Measurements from ENCODE around the gene PPP1R12C. TPM values are rescaled to one million over a fixed set of nuclear protein-coding genes. Genes with fewer than 3 reads are reported as not detected.

PPP1R12C gene
- total RNA-seq, 2 donors from 2014 or later, result 98.2 to 107 TPM

DNA sequence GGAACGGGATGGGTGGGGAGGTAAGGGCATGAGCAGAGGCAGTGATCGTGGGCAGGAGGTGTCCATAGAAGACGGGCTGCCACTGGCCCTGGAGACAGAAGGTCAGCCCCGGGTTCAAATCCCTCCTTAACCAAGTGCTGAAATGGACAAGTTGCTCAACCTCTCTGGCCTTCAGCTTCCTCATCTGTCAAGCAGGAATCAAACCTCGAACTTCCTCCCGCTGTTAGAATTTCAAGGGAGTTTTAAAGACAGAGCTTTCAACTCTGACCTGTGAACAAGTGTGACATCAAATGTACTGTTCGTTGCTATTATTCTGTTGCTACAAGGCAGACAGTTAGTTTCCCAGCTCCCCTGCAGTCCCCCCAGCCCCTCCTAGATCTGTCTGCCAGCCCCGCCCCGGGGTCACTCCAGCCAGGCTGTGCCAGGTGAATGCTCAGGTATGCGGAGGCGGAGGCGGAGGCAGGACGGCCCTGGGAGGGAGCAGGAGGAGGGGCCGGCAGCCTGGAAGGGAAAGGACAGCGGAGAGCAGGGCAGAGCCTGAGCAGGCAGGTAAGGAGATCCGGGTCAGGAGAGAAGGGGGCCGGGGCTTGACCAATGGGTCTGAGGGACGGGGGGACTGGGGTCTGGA, 42.0 kb downstream of the PPP1R12C start, which contains the start of gene EPS8L1:
TSS of gene EPS8L1 (plus strand) at position 499 of the 628 bp plus-strand sequence. CDS start 576 bp downstream, outside the sequence.
- Mint-ChIP-seq H3K9me3 (peaks cover 3% of the 10 kb centered on the region), H3K4me1 (peaks cover 8% of the 10 kb centered on the region), H3K4me3 (peak within 1 kb of the TSS; percentile 54), H3K27ac (peak within 1 kb of the TSS; percentile 64), H3K27me3 (ENCODE audit: insufficient read depth) (peaks cover 74% of the 10 kb centered on the region), H3K36me3 (ENCODE audit: low read depth) (peaks cover 5% of the 10 kb centered on the region)
- peak within 1 kb of the TSS; percentile 67 for H3K4me3 ChIP-seq (ENCODE audit: low read length)
- H3K9me3 ChIP-seq (ENCODE audit: control insufficient read depth, low read length), result no peaks in the 10 kb centered on the region
- peak; percentile 97 for DNase-seq
- no peaks in the 10 kb centered on the region for H3K4me1 ChIP-seq (ENCODE audit: control insufficient read depth, insufficient read depth, low read length)
- no peak within 1 kb of the TSS for H3K9ac ChIP-seq (ENCODE audit: extremely low read depth, low read length, poor library complexity, severe bottlenecking)
- TF ChIP-seq, protein P1, sequence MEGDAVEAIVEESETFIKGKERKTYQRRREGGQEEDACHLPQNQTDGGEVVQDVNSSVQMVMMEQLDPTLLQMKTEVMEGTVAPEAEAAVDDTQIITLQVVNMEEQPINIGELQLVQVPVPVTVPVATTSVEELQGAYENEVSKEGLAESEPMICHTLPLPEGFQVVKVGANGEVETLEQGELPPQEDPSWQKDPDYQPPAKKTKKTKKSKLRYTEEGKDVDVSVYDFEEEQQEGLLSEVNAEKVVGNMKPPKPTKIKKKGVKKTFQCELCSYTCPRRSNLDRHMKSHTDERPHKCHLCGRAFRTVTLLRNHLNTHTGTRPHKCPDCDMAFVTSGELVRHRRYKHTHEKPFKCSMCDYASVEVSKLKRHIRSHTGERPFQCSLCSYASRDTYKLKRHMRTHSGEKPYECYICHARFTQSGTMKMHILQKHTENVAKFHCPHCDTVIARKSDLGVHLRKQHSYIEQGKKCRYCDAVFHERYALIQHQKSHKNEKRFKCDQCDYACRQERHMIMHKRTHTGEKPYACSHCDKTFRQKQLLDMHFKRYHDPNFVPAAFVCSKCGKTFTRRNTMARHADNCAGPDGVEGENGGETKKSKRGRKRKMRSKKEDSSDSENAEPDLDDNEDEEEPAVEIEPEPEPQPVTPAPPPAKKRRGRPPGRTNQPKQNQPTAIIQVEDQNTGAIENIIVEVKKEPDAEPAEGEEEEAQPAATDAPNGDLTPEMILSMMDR (conservative IDR thresholded peaks at IDR 0.05), result no peak
- no peaks in the 10 kb centered on the region for H3K36me3 ChIP-seq (ENCODE audit: control insufficient read depth, insufficient read depth, low read length)
- H3K27me3 ChIP-seq (ENCODE audit: control insufficient read depth, insufficient read depth, low read length, poor library complexity, severe bottlenecking), result peaks cover 14% of the 10 kb centered on the region
- H3K27ac ChIP-seq (ENCODE audit: low read depth, low read length), result no peak within 1 kb of the TSS
- WGBS, 2 experiments (ENCODE audit: insufficient coverage in 1 of 2, insufficient read length in 1 of 2), result 40 to 44% methylated on average over 12 to 18 of the region's 18 CpGs

DNA sequence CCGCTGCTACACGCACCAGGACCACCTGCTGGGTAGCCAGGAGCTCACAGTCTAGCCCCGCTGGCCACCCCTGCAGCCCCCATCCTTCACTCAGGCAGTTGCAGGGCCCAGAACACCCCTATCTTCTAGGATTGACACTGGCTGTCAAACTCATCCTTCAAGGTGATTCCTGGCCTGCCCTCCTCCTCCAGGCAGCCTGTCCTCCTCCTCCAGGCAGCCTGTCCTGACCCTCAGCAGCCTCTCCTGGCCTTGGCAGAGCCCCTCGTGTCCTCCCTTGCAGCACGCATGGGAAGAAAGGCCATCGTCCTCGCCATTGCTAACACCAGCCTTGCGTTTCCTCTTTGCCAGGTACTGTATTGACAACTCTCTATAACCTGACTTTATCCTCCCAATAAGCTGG, 45.5 kb downstream of the PPP1R12C start:
- no peak overlapping the region for H3K27ac Mint-ChIP-seq

DNA sequence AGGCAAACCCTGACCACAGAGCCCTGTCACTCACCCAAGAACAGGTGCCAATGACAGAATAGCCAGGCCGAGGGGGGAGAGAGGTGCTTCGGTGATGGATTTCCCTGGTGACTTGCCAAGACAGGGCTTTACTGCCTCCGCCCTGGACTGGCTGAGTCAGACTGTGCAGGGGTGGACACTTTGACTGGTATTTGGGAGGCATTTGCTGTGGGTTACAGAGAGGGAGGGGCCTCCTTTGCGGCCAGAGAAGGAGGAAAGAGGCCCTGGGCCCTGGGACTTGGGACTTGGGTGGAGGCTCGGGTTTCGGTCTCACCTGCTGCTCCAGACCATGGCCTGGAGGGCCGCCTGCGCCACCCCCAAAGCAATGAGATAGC, 46.3 kb downstream of the PPP1R12C start:
- 84 to 100% methylated on average over 1 to 8 of the region's 8 CpGs for WGBS, 2 experiments (ENCODE audit: insufficient coverage in 1 of 2, insufficient read length in 1 of 2)
- Histone ChIP-seq H3K36me3 (ENCODE audit: control insufficient read depth, insufficient read depth, low read length) (no peaks in the 10 kb centered on the region), H3K27me3 (ENCODE audit: control insufficient read depth, insufficient read depth, low read length, poor library complexity, severe bottlenecking) (peaks cover 23% of the 10 kb centered on the region), H3K9me3 (ENCODE audit: control insufficient read depth, low read length) (no peaks in the 10 kb centered on the region), H3K9ac (ENCODE audit: extremely low read depth, low read length, poor library complexity, severe bottlenecking) (no peak overlapping the region), H3K4me1 (ENCODE audit: control insufficient read depth, insufficient read depth, low read length) (peaks cover 2% of the 10 kb centered on the region), H3K4me3 (ENCODE audit: low read length) (no peak overlapping the region), H3K27ac (ENCODE audit: low read depth, low read length) (no peak overlapping the region)
- Mint-ChIP-seq H3K27me3 (ENCODE audit: insufficient read depth) (peaks cover 80% of the 10 kb centered on the region), H3K36me3 (ENCODE audit: low read depth) (no peaks in the 10 kb centered on the region), H3K9me3 (peaks cover 3% of the 10 kb centered on the region), H3K4me3 (no peak overlapping the region), H3K4me1 (peaks cover 16% of the 10 kb centered on the region), H3K27ac (no peak overlapping the region)
- DNase-seq, result no peak
- TF ChIP-seq, protein P1 (conservative IDR thresholded peaks at IDR 0.05), result no peak

More for the DNA sequence above, 45.5 kb downstream of the PPP1R12C start:
- no peak overlapping the region for H3K27ac ChIP-seq (ENCODE audit: low read depth, low read length)
- H3K27me3 ChIP-seq (ENCODE audit: control insufficient read depth, insufficient read depth, low read length, poor library complexity, severe bottlenecking), result peaks cover 15% of the 10 kb centered on the region
- Mint-ChIP-seq H3K9me3 (peaks cover 3% of the 10 kb centered on the region), H3K4me3 (no peak overlapping the region), H3K36me3 (ENCODE audit: low read depth) (peaks cover under 1% of the 10 kb centered on the region), H3K27me3 (ENCODE audit: insufficient read depth) (peaks cover 76% of the 10 kb centered on the region), H3K4me1 (peaks cover 16% of the 10 kb centered on the region)
- H3K9me3 ChIP-seq (ENCODE audit: control insufficient read depth, low read length), result no peaks in the 10 kb centered on the region
- no peak overlapping the region for H3K9ac ChIP-seq (ENCODE audit: extremely low read depth, low read length, poor library complexity, severe bottlenecking)
- no peaks in the 10 kb centered on the region for H3K36me3 ChIP-seq (ENCODE audit: control insufficient read depth, insufficient read depth, low read length)
- WGBS, 2 experiments (ENCODE audit: insufficient coverage in 1 of 2, insufficient read length in 1 of 2), result 43 to 75% methylated on average over 3 to 8 of the region's 8 CpGs
- no peak overlapping the region for H3K4me3 ChIP-seq (ENCODE audit: low read length)
- H3K4me1 ChIP-seq (ENCODE audit: control insufficient read depth, insufficient read depth, low read length), result peaks cover 2% of the 10 kb centered on the region
- TF ChIP-seq, protein P1 (conservative IDR thresholded peaks at IDR 0.05), result no peak
- DNase-seq, result no peak

All from endodermal cell (in vitro differentiated cells).